HG03558 (cell line): Measurements from ENCODE around the gene EEF1AKMT3.

ENCODE experiments used
- ATAC-seq: cut with Tn5 transposase; IDR thresholded peaks from one replicate; pipeline ENCODE4 v1.9.1; 2021; ENCODE audit warnings: moderate number of reproducible peaks; ENCODE audit not compliant: unreplicated experiment; ENCODE audit errors: extremely low read depth

EEF1AKMT3 gene

DNA sequence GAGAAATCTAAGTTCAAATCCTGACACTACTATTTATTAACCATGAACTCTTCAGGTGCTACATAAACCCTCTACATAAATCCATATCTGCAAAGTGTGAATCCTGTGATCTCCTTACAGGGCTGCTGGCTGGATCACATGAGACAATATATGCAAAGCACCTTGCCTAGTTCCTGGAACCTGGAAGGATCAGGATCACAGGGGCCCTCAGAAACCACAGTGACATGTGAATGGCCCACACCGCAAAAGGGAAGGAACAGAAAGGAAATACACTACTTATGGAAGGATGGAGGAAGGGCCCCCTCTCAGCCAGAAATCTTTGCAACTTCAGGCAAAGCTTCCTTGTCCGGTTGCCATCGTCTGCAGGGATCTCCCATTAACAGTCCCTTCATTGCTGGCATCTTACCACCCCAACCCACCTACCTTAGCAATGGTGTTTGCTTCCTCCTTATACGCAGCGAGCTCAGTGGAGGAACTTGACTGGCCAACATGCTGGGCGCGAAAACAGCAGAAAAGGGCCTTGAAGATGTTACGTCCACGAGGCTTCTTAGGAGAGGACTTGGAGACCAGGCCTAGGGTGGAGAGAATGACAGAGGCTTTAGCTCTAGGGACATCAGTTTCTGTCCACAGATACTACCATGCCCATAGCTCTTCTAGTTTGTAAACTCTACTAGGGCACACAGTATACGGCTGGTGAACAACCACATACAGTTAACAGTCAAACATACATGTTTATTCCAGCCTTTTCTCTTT is 56.8 kb downstream of the EEF1AKMT3 start:
- no peak for ATAC-seq

- no peak for ATAC-seq
These were observed 58.0 kb downstream of the EEF1AKMT3 start for GRCh38 chr12:57830393-57830792.
